Measurements from ENCODE around the gene PPM1J. TPM values are rescaled to one million over a fixed set of nuclear protein-coding genes. Genes with fewer than 3 reads are reported as not detected.
A peak's percentile ranks its signal among the peaks of the same experiment; 100 is the strongest.

The PPM1J gene
- total and polyA plus RNA-seq, 2 of the 13 experiments (the other 11 are each of a cell fraction or from before 2014, with no cell fraction given): 0.07 to 0.22 TPM

DNA sequence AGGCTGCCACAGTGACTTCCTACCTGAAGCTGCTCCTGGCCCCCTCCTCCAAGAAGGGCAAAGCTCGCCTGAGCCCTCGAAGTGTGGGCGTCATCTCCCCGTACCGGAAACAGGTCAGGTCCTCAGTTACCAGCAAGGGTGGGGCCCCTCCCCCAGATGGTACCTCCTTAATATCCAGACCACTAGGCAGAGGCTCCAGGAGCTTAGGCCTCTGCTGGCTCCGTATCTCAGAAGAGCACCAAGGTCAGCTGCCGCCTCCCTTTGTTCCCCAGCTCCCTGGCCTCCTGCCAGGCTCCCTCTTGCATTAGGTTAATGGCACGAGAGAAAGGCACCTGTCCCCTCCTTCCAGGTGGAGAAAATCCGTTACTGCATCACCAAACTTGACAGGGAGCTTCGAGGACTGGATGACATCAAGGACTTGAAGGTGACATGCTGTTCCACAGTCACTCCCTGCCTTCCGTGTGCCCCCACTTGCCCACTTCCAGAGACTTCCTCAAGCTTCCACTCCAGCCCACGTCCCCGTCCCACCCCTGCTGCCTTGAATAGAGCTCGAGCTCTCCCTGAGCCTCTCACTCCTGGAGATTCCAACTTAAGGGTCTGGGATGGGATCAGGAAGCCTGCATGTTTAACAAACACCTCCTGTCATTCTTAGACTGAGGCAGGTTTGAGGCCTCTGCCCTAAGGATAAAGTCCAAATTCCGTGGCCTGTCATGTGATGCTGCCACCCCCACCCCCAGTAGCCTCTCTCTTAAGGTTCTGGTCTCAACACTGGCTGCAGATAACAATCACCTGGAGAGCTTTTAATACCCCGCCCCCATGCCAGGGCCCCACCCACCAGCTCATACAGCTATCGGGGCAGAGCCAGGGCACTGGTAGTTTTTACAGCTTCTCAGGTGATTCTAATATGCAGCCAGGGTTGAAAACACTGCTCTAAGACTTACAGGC, 16.5 kb downstream of the PPM1J start (continued):
- TF ChIP-seq NBN (conservative IDR thresholded peaks at IDR 0.05) (no peak), SMYD3 (CRISPR knock-in tag; IDR thresholded peaks at IDR 0.05) (0 out of 2 replicates have a peak, but pooled peaks have one; percentile 41), POLR2AphosphoS5 (IDR thresholded peaks at IDR 0.05; ENCODE audit: low read depth, low read length) (peak; percentile 50), HOXA9 (CRISPR knock-in tag; IDR thresholded peaks at IDR 0.05; ENCODE audit: borderline replicate concordance) (no peak), MYC (CRISPR knock-in tag; IDR thresholded peaks at IDR 0.05; ENCODE audit: borderline replicate concordance) (0 out of 2 replicates have a peak, but pooled peaks have one; percentile 9), SOX13 (IDR thresholded peaks at IDR 0.05) (no peak), SOX13 (CRISPR knock-in tag; conservative IDR thresholded peaks at IDR 0.05 in 1 of 2, IDR thresholded peaks at IDR 0.05 in 1 of 2) (peak in 1 of 2 experiments; percentile 75; a peak in 2 of 4 replicates), MTF1 (CRISPR knock-in tag; IDR thresholded peaks at IDR 0.05) (no peak)
- TF ChIP-seq, protein P1, sequence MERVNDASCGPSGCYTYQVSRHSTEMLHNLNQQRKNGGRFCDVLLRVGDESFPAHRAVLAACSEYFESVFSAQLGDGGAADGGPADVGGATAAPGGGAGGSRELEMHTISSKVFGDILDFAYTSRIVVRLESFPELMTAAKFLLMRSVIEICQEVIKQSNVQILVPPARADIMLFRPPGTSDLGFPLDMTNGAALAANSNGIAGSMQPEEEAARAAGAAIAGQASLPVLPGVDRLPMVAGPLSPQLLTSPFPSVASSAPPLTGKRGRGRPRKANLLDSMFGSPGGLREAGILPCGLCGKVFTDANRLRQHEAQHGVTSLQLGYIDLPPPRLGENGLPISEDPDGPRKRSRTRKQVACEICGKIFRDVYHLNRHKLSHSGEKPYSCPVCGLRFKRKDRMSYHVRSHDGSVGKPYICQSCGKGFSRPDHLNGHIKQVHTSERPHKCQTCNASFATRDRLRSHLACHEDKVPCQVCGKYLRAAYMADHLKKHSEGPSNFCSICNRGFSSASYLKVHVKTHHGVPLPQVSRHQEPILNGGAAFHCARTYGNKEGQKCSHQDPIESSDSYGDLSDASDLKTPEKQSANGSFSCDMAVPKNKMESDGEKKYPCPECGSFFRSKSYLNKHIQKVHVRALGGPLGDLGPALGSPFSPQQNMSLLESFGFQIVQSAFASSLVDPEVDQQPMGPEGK (CRISPR knock-in tag; IDR thresholded peaks at IDR 0.05): peak; percentile 83
- TF ChIP-seq, protein P2, sequence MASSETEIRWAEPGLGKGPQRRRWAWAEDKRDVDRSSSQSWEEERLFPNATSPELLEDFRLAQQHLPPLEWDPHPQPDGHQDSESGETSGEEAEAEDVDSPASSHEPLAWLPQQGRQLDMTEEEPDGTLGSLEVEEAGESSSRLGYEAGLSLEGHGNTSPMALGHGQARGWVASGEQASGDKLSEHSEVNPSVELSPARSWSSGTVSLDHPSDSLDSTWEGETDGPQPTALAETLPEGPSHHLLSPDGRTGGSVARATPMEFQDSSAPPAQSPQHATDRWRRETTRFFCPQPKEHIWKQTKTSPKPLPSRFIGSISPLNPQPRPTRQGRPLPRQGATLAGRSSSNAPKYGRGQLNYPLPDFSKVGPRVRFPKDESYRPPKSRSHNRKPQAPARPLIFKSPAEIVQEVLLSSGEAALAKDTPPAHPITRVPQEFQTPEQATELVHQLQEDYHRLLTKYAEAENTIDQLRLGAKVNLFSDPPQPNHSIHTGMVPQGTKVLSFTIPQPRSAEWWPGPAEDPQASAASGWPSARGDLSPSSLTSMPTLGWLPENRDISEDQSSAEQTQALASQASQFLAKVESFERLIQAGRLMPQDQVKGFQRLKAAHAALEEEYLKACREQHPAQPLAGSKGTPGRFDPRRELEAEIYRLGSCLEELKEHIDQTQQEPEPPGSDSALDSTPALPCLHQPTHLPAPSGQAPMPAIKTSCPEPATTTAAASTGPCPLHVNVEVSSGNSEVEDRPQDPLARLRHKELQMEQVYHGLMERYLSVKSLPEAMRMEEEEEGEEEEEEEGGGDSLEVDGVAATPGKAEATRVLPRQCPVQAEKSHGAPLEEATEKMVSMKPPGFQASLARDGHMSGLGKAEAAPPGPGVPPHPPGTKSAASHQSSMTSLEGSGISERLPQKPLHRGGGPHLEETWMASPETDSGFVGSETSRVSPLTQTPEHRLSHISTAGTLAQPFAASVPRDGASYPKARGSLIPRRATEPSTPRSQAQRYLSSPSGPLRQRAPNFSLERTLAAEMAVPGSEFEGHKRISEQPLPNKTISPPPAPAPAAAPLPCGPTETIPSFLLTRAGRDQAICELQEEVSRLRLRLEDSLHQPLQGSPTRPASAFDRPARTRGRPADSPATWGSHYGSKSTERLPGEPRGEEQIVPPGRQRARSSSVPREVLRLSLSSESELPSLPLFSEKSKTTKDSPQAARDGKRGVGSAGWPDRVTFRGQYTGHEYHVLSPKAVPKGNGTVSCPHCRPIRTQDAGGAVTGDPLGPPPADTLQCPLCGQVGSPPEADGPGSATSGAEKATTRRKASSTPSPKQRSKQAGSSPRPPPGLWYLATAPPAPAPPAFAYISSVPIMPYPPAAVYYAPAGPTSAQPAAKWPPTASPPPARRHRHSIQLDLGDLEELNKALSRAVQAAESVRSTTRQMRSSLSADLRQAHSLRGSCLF (CRISPR knock-in tag; IDR thresholded peaks at IDR 0.05; ENCODE audit: borderline replicate concordance): no peak
- TF ChIP-seq, protein P3, sequence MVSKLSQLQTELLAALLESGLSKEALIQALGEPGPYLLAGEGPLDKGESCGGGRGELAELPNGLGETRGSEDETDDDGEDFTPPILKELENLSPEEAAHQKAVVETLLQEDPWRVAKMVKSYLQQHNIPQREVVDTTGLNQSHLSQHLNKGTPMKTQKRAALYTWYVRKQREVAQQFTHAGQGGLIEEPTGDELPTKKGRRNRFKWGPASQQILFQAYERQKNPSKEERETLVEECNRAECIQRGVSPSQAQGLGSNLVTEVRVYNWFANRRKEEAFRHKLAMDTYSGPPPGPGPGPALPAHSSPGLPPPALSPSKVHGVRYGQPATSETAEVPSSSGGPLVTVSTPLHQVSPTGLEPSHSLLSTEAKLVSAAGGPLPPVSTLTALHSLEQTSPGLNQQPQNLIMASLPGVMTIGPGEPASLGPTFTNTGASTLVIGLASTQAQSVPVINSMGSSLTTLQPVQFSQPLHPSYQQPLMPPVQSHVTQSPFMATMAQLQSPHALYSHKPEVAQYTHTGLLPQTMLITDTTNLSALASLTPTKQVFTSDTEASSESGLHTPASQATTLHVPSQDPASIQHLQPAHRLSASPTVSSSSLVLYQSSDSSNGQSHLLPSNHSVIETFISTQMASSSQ (IDR thresholded peaks at IDR 0.05; ENCODE audit: low read depth): no peak
- TF ChIP-seq, protein P3 (CRISPR knock-in tag; IDR thresholded peaks at IDR 0.05; ENCODE audit: borderline replicate concordance): peak; percentile 33; the same call in 1 of the 2 replicates
- TF ChIP-seq, protein P4, sequence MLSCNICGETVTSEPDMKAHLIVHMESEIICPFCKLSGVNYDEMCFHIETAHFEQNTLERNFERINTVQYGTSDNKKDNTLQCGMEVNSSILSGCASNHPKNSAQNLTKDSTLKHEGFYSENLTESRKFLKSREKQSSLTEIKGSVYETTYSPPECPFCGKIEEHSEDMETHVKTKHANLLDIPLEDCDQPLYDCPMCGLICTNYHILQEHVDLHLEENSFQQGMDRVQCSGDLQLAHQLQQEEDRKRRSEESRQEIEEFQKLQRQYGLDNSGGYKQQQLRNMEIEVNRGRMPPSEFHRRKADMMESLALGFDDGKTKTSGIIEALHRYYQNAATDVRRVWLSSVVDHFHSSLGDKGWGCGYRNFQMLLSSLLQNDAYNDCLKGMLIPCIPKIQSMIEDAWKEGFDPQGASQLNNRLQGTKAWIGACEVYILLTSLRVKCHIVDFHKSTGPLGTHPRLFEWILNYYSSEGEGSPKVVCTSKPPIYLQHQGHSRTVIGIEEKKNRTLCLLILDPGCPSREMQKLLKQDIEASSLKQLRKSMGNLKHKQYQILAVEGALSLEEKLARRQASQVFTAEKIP (CRISPR knock-in tag; IDR thresholded peaks at IDR 0.05; ENCODE audit: borderline replicate concordance): no peak

Measured in HepG2 (cell line).